Ascending aorta (tissue), 2 donors: ENCODE results near the gene ZNF750. TPM values are rescaled to one million over a fixed set of nuclear protein-coding genes. Genes with fewer than 3 reads are reported as not detected.

Source experiments
- DNase-seq, 2 donors: peaks; one replicate each; pipeline ENCODE4 v3.0.0-alpha.2; 2019; ENCODE audit warnings: low spot score in 2 of 2
- H3K27ac ChIP-seq, 2 donors: fragments of 200-600 bp; sonication (generic); one replicate each; pipeline ENCODE4 v1.5.1; 2016 to 2017; ENCODE audit warnings: mild to moderate bottlenecking in 1 of 2
- H3K27me3 ChIP-seq: fragments of 200-600 bp; sonication (generic); one replicate; pipeline ENCODE4 v1.5.1; 2017
- H3K36me3 ChIP-seq, 2 donors: fragments of 200-600 bp; sonication (generic); one replicate each; pipeline ENCODE4 v1.5.1; 2016
- H3K4me1 ChIP-seq, 2 donors: fragments of 200-600 bp; sonication (generic); one replicate each; pipeline ENCODE4 v1.5.1; 2016 to 2017; ENCODE audit warnings: mild to moderate bottlenecking in 1 of 2
- H3K4me3 ChIP-seq, 2 donors: fragments of 200-600 bp; sonication (generic); one replicate each; pipeline ENCODE4 v1.5.1; 2016 to 2017; ENCODE audit warnings: mild to moderate bottlenecking in 1 of 2
- H3K9me3 ChIP-seq, 2 donors: fragments of 200-600 bp; sonication (generic); one replicate each; pipeline ENCODE4 v1.5.1; 2016
- intact Hi-C: fragments of 100-400 bp; cut with DNase I; formaldehyde crosslinking; loops from one replicate; pipeline ENCODE4 v1.15.1; 2023
- total RNA-seq: library from RNA; depleted of rRNA; stranded (reverse); fragments of >200 nt; gene quantifications from one replicate; pipeline ENCODE4 v1.1.0, GENCODE V29; 2016
- TF ChIP-seq, protein P1 (sequence below), 3 experiments: fragments of 200-600 bp in 2 of 3; fragments of 450-650 bp in 1 of 3; sonication (generic) in 2 of 3; IDR thresholded peaks; one replicate each; pipeline ENCODE4 v1.5.1; 2016 to 2019; ENCODE audit warnings: antibody characterized with exemption in 3 of 3, mild to moderate bottlenecking in 1 of 3, moderate library complexity in 1 of 3

Gene ZNF750
- total RNA-seq, 1 donor from 2014 or later, result not detected

DNA sequence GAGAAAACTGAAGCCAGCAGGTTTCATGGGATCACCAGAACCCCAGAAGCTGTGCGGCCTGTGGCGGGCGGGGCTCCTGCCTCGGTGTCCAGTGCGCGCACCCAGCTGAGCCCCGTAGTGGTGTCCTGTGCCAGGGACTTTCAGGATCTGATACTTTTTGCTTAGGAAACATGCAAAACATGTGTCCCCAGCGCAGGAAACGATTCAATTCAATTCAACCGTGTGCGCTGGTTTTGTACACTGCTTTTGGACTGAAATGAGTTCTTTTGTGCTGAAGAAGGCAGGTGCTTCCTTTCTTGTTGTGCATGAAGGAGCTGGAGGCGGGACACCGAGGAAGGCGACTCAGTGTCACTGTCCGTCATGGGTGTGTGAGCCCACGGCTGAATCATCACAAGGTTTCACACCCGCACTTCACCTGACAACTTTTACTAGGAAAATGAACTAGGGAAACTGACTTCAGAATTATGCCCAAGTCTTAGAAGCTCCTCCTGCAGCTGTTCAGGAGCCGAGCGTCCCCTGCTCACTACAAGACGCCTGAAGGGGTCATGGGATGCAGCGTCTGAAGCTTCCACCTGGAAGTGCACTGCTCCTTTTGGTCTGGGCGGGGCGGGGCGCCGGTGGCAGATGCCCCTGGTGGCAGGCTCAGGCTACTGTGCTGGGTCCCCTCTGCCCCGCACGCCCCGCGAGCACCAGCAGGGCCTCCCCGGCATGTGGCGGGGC is 31.4 kb upstream of the ZNF750 start:
- Histone ChIP-seq H3K36me3 (peaks cover 7 to 28% of the 10 kb centered on the region in 2 donors), H3K4me3 (no peak overlapping the region), H3K4me1 (peaks cover 0 to 3% of the 10 kb centered on the region in 2 donors), H3K27me3 (no peaks in the 10 kb centered on the region), H3K27ac (peak overlapping the region in 1 of 2 donors; percentile 31), H3K9me3 (no peaks in the 10 kb centered on the region)
- DNase-seq, result no peak
- TF ChIP-seq, protein P1, sequence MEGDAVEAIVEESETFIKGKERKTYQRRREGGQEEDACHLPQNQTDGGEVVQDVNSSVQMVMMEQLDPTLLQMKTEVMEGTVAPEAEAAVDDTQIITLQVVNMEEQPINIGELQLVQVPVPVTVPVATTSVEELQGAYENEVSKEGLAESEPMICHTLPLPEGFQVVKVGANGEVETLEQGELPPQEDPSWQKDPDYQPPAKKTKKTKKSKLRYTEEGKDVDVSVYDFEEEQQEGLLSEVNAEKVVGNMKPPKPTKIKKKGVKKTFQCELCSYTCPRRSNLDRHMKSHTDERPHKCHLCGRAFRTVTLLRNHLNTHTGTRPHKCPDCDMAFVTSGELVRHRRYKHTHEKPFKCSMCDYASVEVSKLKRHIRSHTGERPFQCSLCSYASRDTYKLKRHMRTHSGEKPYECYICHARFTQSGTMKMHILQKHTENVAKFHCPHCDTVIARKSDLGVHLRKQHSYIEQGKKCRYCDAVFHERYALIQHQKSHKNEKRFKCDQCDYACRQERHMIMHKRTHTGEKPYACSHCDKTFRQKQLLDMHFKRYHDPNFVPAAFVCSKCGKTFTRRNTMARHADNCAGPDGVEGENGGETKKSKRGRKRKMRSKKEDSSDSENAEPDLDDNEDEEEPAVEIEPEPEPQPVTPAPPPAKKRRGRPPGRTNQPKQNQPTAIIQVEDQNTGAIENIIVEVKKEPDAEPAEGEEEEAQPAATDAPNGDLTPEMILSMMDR (IDR thresholded peaks at IDR 0.05), result no peak
- intact Hi-C loops, result no loop called here

DNA sequence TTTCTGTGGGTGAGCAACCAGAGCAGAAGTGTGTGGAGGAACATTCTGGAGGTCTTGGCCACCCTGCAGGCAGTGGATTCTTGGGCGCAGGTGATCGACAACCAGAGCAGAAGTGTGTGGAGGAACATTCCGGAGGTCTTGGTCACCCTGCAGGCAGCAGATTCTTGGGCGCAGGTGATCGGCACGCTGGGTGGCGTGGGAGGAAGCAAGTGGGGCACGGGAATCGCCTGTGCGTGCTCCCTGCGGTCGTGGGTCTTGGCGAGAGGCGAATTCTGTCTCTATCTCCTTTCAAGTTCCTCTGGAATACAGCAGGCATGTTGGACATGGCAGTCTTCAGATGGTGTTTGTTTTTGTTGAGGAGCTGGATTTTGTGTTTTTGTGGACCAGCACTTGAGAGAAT is 30.7 kb upstream of the ZNF750 start:
- no peak for DNase-seq
- Histone ChIP-seq H3K4me3 (no peak overlapping the region), H3K9me3 (no peaks in the 10 kb centered on the region), H3K27me3 (no peaks in the 10 kb centered on the region), H3K27ac (no peak overlapping the region), H3K4me1 (no peaks in the 10 kb centered on the region), H3K36me3 (peaks cover 7 to 28% of the 10 kb centered on the region in 2 donors)
- intact Hi-C loops, result no loop called here
- TF ChIP-seq, protein P1 (IDR thresholded peaks at IDR 0.05), result no peak

- no peak overlapping the region for H3K27ac ChIP-seq
- no peaks in the 10 kb centered on the region for H3K9me3 ChIP-seq
- H3K27me3 ChIP-seq, result no peaks in the 10 kb centered on the region
- peaks cover 7 to 28% of the 10 kb centered on the region in 2 donors for H3K36me3 ChIP-seq
- TF ChIP-seq, protein P1 (IDR thresholded peaks at IDR 0.05), result no peak
- no peak for DNase-seq
- intact Hi-C loops, result no loop called here
- H3K4me1 ChIP-seq, result no peaks in the 10 kb centered on the region
- H3K4me3 ChIP-seq, result no peak overlapping the region
Observed at GRCh38 chr17:82870091-82870491, 30.3 kb upstream of the ZNF750 start.

- no peaks in the 10 kb centered on the region for H3K27me3 ChIP-seq
- H3K27ac ChIP-seq, result no peak overlapping the region
- no peaks in the 10 kb centered on the region for H3K4me1 ChIP-seq
- no peak overlapping the region for H3K4me3 ChIP-seq
- no peak for DNase-seq
- H3K9me3 ChIP-seq, result no peaks in the 10 kb centered on the region
- peaks cover 7 to 28% of the 10 kb centered on the region in 2 donors for H3K36me3 ChIP-seq
- intact Hi-C loops, result no loop called here
- TF ChIP-seq, protein P1 (IDR thresholded peaks at IDR 0.05), result no peak
Observed at GRCh38 chr17:82869536-82869935, 29.7 kb upstream of the ZNF750 start.

DNA sequence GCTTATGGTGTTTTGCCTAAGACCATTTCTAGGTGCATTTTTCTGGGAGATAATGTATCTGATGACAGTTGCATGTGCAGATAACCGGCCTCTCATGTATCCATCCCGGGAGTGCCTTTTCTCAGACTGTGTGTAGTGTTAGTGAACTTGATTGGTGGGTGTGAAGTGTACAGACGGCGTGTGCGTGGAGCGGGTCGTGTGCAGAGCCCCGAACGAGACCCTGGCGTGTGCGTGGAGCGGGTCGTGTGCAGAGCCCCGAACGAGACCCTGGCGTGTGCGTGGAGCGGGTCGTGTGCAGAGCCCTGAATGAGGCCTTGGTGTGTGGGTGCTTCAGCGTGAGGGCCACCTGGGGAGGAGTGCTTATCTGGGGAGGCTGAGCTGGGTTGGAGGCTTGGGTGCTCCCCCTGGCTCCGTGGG is 28.9 kb upstream of the ZNF750 start:
- Histone ChIP-seq H3K27ac (no peak overlapping the region), H3K36me3 (peaks cover 7 to 28% of the 10 kb centered on the region in 2 donors), H3K27me3 (no peaks in the 10 kb centered on the region), H3K9me3 (no peaks in the 10 kb centered on the region), H3K4me1 (no peaks in the 10 kb centered on the region), H3K4me3 (no peak overlapping the region)
- intact Hi-C loops, result no loop called here
- DNase-seq, result no peak
- TF ChIP-seq, protein P1 (IDR thresholded peaks at IDR 0.05), result no peak
